Measurements from ENCODE around the gene CCND2.

- TF ChIP-seq CTCF (conservative IDR thresholded peaks at IDR 0.05; ENCODE audit: low read length) = no peak
- no peak for TF ChIP-seq EZH2phosphoT487 (IDR thresholded peaks at IDR 0.05; ENCODE audit: borderline replicate concordance)
These were observed 35.0 kb upstream of the CCND2 start for GRCh38 chr12:4238577-4238976.

Measured in Loucy (cell line).